Fibroblast of lung (primary cell): ENCODE measurements around the gene RNF38.

Experiments used
- EZH2 ChIP-seq: IDR thresholded peaks from 2 replicates; pipeline ENCODE4 v1.5.1; 2012; ENCODE audit warnings: low read length, control low read depth, mild to moderate bottlenecking; ENCODE audit errors: missing control alignments
- TF ChIP-seq, protein P1 (sequence below), 2 donors: IDR thresholded peaks in 1 of 2; conservative IDR thresholded peaks in 1 of 2; 1 replicate in 1 of 2; 2 replicates in 1 of 2; pipeline ENCODE4 v1.5.1; 2011 to 2012; ENCODE audit warnings: low read length in 2 of 2, control low read depth in 1 of 2, inconsistent platforms in 1 of 2, low read depth in 1 of 2, mild to moderate bottlenecking in 1 of 2

DNA sequence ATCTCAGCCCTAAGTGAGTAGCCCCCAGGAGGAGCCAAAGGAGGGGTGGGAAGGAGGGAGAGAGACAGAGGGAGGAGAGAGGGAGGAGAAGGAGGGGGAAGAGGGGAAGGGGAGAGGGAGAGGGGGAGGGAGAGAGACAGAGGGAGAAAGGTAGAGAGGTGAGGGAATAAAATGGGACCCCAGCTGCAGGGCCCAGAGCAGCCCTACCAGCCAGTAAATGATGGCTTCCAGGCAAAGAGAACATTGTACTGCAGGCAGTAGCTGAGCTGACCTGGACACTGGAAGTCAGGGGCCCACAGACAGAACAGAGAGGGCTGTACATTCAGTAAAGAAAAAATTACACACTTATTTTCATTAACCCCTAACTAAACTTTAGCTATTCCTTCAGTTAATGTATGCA lies 84.0 kb downstream of the RNF38 start:
- TF ChIP-seq, protein P1, sequence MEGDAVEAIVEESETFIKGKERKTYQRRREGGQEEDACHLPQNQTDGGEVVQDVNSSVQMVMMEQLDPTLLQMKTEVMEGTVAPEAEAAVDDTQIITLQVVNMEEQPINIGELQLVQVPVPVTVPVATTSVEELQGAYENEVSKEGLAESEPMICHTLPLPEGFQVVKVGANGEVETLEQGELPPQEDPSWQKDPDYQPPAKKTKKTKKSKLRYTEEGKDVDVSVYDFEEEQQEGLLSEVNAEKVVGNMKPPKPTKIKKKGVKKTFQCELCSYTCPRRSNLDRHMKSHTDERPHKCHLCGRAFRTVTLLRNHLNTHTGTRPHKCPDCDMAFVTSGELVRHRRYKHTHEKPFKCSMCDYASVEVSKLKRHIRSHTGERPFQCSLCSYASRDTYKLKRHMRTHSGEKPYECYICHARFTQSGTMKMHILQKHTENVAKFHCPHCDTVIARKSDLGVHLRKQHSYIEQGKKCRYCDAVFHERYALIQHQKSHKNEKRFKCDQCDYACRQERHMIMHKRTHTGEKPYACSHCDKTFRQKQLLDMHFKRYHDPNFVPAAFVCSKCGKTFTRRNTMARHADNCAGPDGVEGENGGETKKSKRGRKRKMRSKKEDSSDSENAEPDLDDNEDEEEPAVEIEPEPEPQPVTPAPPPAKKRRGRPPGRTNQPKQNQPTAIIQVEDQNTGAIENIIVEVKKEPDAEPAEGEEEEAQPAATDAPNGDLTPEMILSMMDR (conservative IDR thresholded peaks at IDR 0.05 in 1 of 2, IDR thresholded peaks at IDR 0.05 in 1 of 2; ENCODE audit: low read depth in 1 of 2, low read length in 2 of 2) = no peak
- no peak for TF ChIP-seq EZH2
